Measurements from ENCODE around the gene ACP7.
"Not testable (repeated sequence)": the region's sequence is repeated elsewhere in the genome, so short reads cannot be mapped to it uniquely, and the experiment has no call there.

DNA sequence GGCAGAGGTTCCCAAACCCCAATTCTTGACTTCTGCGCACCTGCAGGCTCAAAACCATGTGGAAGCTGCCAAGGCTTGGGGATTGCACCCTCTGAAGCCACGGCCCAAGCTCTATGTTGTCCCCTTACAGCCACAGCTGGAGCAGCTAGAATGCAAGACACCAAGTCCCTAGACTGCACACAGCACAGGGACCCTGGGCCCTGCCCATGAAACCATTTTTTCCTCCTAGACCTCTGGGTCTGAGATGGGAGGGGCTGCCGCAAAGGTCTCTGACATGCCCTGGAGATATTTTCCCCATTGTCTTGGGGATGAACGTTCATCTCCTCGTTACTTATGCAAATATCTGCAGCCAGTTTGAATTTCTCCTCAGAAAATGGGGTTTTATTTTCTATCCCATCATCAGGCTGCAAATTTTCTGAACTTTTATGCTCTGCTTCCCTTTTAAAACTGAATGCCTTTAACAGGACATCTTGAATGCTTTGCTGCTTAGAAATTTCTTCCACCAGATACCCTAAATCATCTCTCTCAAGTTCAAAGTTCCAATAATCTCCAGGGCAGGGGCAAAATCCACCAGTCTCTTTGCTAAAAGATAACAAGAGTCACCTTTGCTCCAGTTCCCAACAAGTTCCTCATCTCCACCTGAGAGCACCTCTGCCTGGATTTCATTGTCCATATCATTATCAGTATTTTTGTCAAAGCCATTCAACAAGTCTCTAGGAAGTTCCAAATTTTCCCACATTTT lies 11.8 kb downstream of the ACP7 start:
- TF ChIP-seq CTCF (IDR thresholded peaks at IDR 0.05); POLR2A (IDR thresholded peaks at IDR 0.05; ENCODE audit: low read depth); POLR2AphosphoS5 (IDR thresholded peaks at IDR 0.05); EP300 (IDR thresholded peaks at IDR 0.05): not testable (repeated sequence)

Measured in esophagus muscularis mucosa (tissue), 4 donors.